ENCODE measurements around the gene TMCC3.
"Not testable (repeated sequence)": the region's sequence is repeated elsewhere in the genome, so short reads cannot be mapped to it uniquely, and the experiment has no call there.

Gene TMCC3

DNA sequence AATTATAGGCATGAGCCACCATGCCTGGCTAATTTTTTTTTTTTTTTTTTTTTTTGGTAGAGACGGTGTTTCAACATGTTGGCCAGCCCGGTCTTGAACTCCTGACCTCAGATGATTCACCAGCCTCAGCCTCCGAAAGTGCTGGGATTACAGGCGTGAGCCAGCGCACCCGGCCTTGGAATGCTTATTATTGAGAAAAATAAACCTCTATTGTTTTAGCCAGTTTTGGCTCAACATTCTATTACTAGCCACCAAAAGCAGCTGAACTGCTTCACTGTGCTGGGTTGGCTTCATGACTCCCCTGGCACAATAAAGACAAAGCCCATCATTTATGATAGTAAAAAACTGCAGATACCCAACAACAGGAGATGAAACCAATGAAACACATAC is 97.2 kb downstream of the TMCC3 start:
- no peaks in the 10 kb centered on the region for H3K9me3 ChIP-seq
- in situ Hi-C loops (cut with MboI; ENCODE audit: low sequenced_read_pairs), result no loop called here
- H3K4me3 ChIP-seq, result no peak overlapping the region
- no peaks in the 10 kb centered on the region for H3K4me1 ChIP-seq
- DNase-seq (ENCODE audit: low spot score in 2 of 2), result no peak
- no peaks in the 10 kb centered on the region for H3K36me3 ChIP-seq (replicated peaks)
- H3K27me3 ChIP-seq (ENCODE audit: low read depth), result no peaks in the 10 kb centered on the region

DNA sequence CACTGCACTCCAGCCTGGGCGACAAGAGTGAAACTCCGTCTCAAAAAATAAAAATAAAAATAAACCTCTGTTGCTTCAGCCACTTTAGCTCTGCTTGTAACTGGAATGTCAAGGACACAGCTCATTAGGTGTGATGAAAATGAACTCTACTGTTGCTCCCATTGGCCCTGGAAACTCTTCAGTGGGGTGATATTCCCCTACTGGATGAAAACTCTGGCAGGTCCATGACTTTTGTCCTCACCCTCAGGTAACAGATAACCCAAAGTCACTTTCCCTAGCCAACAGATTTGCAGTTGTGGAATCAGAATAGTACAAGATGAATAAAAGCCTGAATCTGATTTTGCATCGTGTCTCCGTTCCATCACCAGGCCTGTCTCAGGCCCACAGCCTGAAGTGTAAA is 98.5 kb downstream of the TMCC3 start:
- no peaks in the 10 kb centered on the region for H3K27me3 ChIP-seq (ENCODE audit: low read depth)
- in situ Hi-C loops (cut with MboI; ENCODE audit: low sequenced_read_pairs), result no loop called here
- no peak overlapping the region for H3K4me3 ChIP-seq
- no peak for DNase-seq (ENCODE audit: low spot score in 2 of 2)
- H3K9me3 ChIP-seq, result peaks cover 6% of the 10 kb centered on the region
- no peaks in the 10 kb centered on the region for H3K36me3 ChIP-seq (replicated peaks)
- H3K4me1 ChIP-seq, result no peaks in the 10 kb centered on the region

DNA sequence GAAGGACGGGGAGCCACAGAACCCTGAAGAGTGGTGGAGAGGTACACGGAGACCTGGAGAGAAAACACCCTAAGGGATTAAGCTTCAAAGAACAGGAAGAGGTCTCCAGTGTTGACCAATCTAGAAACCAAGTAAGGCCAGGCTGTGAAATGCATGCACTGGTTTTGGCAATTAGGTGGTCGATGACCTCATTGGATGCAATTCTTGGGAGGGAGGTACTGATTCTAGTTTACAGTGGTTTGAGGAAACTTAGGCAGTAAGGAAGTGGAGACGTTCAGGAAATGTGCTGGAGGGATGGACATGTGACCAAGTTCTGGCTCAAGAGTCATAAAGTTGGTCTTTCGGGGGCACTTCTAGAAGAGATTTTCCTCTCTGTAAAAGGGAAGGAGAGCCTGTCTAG is 99.4 kb downstream of the TMCC3 start:
- no peak for DNase-seq (ENCODE audit: low spot score in 2 of 2)
- in situ Hi-C loops (cut with MboI; ENCODE audit: low sequenced_read_pairs), result no loop called here

DNA sequence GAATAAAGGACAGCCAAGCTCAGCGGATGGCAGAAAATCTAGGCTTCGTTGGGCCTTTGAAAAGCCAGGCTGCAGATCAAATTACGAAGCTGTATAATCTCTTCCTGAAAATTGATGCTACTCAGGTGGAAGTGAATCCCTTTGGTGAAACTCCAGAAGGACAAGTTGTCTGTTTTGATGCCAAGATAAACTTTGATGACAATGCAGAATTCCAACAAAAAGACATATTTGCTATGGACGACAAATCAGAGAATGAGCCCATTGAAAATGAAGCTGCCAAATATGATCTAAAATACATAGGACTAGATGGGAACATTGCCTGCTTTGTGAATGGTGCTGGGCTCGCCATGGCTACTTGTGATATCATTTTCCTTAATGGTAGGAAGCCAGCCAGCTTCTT is 101.5 kb downstream of the TMCC3 start:
- not testable (repeated sequence) for H3K4me3 ChIP-seq; H3K36me3 ChIP-seq (replicated peaks); H3K4me1 ChIP-seq; H3K9me3 ChIP-seq; H3K27me3 ChIP-seq (ENCODE audit: low read depth); DNase-seq (ENCODE audit: low spot score in 2 of 2)
- in situ Hi-C loops (cut with MboI; ENCODE audit: low sequenced_read_pairs), result loop anchor here (5.0 to 25.0 kb wide), 4 partner anchors 213 to 988 kb away; no protein-coding TSS in a partner anchor

More for the DNA sequence above, 99.4 kb downstream of the TMCC3 start:
- Histone ChIP-seq H3K9me3 (peaks cover 6% of the 10 kb centered on the region), H3K27me3 (ENCODE audit: low read depth) (no peaks in the 10 kb centered on the region), H3K36me3 (replicated peaks) (no peaks in the 10 kb centered on the region), H3K4me3 (no peak overlapping the region), H3K4me1 (no peaks in the 10 kb centered on the region)

DNA sequence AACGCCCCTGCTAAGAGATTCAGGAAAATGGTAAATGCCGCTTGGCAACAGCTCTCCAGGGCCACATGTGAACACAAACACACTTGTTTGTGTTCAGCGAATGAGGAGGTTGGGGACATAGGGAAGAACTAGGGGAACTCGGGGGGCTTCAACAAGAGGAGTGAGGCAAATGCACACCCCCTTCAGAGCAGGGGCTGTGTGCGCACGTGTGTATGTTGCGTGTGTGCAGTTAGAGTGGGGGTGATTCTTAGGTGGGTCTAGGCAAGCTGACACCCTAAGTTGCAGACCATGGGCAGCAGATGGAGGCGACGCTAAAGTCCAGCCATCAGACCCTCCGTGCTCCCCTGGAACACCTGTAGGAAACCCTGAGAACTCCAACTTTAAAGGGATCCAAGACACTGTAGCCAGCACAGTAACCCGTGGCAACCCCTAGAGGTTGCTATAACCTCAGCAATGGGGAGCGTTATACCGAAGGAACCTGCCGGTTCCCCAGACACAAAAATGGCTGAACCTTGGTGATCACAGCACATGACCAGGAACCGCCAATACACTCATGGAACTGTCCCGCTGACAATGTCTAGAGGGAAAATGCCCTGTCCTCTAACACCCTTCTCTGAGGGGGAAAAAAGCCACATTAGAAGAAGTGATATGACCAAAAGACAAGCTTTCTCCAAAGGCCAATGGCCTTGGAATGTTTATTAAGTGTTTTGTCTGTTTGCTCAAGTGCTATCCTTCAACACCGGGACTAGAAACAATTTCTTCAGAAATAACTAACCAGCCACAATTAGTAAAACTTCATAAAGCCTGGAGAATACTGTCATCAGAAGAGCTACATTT is 104.2 kb downstream of the TMCC3 start:
- Histone ChIP-seq H3K27me3 (ENCODE audit: low read depth) (no peaks in the 10 kb centered on the region), H3K36me3 (replicated peaks) (no peaks in the 10 kb centered on the region), H3K9me3 (peaks cover 6% of the 10 kb centered on the region), H3K4me1 (no peaks in the 10 kb centered on the region), H3K4me3 (no peak overlapping the region)
- DNase-seq (ENCODE audit: low spot score in 2 of 2), result peak; percentile 51 to 71
- in situ Hi-C loops (cut with MboI; ENCODE audit: low sequenced_read_pairs), result loop anchor here (5.0 to 25.0 kb wide), 4 partner anchors 216 to 991 kb away; no protein-coding TSS in a partner anchor

DNA sequence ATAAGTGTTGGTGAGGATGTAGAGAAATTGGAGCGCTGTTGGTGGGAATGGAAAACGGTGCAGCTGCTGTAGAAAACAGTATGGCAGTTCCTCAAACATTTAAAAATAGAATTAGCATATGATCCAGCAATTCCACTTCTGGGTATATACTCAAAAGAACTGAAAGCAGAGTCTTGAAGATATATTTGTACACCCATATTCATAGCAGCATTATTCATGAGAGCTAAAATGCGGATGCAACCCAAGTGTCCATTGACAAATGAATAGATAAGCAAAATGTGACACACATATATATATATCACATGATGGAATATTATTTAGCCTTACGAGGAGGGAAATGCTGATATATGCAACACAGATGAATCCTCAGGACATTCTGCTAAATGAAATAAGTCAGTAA is 106.0 kb downstream of the TMCC3 start:
- Histone ChIP-seq H3K4me1 (no peaks in the 10 kb centered on the region), H3K9me3 (peaks cover 6% of the 10 kb centered on the region), H3K27me3 (ENCODE audit: low read depth) (no peaks in the 10 kb centered on the region), H3K4me3 (no peak overlapping the region), H3K36me3 (replicated peaks) (no peaks in the 10 kb centered on the region)
- in situ Hi-C loops (cut with MboI; ENCODE audit: low sequenced_read_pairs), result loop anchor here (10.0 to 25.0 kb wide), 3 partner anchors 330 to 993 kb away; no protein-coding TSS in a partner anchor
- DNase-seq (ENCODE audit: low spot score in 2 of 2), result no peak

DNA sequence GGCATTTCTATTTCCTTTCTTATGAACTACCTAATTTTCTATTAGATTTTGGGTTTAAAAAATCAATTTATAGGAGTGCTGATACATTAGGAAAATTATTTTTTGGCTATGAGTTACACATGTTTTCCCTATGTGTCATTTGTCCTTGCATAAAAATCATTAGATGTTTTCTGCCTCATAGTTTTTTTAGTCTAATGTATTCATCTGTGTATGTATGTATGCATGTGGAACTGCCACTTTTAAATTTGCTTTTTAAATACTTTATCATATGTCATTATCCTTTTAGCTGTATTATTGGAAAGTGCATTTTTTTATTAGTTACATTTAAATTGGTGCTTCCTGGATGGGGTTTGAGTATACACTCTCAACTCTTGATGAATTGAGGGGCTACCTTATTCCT is 112.0 kb downstream of the TMCC3 start:
- DNase-seq (ENCODE audit: low spot score in 2 of 2), result no peak
- no peaks in the 10 kb centered on the region for H3K36me3 ChIP-seq (replicated peaks)
- no peaks in the 10 kb centered on the region for H3K9me3 ChIP-seq
- no peaks in the 10 kb centered on the region for H3K27me3 ChIP-seq (ENCODE audit: low read depth)
- in situ Hi-C loops (cut with MboI; ENCODE audit: low sequenced_read_pairs), result loop anchor here (25.0 kb wide), 2 partner anchors 449 to 999 kb away; no protein-coding TSS in a partner anchor
- H3K4me1 ChIP-seq, result 0 out of 2 replicates have a peak, but pooled peaks cover under 1% of the 10 kb centered on the region
- H3K4me3 ChIP-seq, result no peak overlapping the region

DNA sequence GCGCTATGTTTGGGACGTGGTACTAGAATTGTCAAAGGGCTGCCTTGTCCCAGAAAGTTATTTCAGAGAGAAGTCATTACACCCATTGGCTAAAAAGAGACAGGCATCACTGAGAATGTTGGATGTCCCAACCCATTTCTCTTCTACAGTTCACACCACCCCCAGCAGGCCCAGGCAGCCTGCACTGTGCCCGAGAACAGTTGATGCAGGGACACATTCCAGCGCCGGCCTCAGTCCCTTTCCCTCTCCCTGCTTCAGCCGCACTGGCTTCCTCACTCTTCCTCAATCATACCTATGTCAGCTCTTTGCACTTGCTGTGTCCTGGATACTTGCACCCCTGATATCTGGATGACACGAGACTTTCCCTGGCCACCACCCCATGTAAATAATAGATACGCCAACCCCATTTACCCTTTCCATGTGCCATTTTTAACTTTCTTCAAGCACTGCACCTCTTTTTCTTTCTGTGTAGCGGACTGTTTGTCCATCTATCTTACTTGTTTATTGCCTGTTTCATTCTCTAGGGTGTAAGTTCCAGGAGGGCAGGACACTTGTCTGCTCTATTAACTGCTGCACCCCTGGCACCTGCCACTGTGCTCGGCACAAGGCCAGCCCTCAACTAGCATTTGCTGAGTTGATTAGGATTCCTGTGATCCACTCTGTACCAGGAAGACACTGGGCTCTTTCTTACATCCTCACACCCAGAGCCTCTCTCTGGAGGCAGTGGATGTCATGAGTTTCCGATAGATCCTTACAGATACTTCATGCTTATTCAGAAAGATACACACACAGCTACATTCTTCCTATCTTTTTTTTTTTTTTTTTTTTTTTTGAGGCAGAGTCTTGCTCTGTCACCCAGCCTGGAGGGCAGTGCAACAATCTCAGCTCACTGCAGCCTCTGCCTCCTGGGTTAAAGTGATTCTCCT is 114.1 kb downstream of the TMCC3 start:
- no peak for DNase-seq (ENCODE audit: low spot score in 2 of 2)
- Histone ChIP-seq H3K4me1 (peaks cover 8% of the 10 kb centered on the region), H3K27me3 (ENCODE audit: low read depth) (no peaks in the 10 kb centered on the region), H3K9me3 (no peaks in the 10 kb centered on the region), H3K4me3 (no peak overlapping the region), H3K36me3 (replicated peaks) (no peaks in the 10 kb centered on the region)
- in situ Hi-C loops (cut with MboI; ENCODE audit: low sequenced_read_pairs), result loop anchor here (25.0 kb wide), 2 partner anchors 451 to 1001 kb away; no protein-coding TSS in a partner anchor

DNA sequence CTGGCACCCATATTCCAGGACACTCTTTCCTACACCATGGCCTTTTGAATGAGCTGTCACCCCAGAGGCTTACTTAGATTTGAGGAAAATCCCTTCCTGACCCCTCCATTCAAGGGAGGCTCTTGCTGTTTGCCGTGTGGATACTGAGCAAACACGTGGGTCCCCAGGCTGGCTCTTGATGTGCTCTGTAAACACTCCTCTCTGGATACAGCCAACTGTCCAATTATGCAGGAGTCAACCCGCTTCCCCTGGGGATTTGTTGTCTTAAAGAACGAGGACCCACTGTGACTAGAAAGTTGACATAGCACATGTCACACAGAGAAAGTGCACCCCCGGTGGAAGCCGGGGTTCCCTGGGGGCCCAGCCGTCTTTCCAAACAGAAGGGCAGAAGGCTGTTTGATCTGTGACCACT is 114.8 kb downstream of the TMCC3 start:
- H3K36me3 ChIP-seq (replicated peaks), result no peaks in the 10 kb centered on the region
- no peak overlapping the region for H3K4me3 ChIP-seq
- H3K27me3 ChIP-seq (ENCODE audit: low read depth), result no peaks in the 10 kb centered on the region
- H3K4me1 ChIP-seq, result peaks cover 8% of the 10 kb centered on the region
- H3K9me3 ChIP-seq, result no peaks in the 10 kb centered on the region
- in situ Hi-C loops (cut with MboI; ENCODE audit: low sequenced_read_pairs), result loop anchor here (25.0 kb wide), 2 partner anchors 452 to 1002 kb away; no protein-coding TSS in a partner anchor
- DNase-seq (ENCODE audit: low spot score in 2 of 2), result no peak

DNA sequence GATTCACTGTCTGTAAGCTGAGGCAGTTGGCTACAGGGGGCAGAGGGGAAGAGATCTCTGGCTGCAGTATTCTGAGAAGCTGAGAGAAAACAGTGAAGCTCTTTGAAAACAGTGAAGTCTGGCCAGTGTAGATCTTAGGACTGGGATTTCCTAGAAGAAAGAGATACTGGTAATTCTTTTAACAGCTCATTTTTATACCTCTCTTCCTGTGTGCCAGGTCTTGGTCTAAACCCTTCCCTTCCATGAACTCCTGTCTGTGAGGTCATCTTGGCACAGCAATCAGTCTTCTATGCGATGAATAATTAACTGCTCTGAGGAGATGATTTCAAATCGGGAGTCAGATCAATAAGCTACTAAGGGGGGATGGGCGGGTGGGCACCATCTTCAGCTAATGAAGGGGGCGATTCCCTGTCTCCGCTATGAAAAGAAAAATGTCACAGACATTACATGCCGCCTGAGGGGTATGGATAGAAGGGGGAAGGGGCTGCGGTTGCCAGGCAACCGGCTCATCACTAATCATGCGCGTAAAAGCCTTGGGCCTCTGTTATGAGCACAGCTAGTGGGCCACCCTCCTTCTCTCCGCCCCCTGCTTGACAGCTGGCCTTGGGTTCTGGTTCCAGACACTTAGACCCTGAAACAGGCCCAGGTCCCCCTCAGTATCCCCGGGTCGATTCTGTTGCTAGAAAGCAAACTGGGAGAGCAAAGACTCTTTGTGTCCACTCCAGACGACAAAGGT is 115.4 kb downstream of the TMCC3 start:
- H3K36me3 ChIP-seq (replicated peaks), result no peaks in the 10 kb centered on the region
- peaks cover 8% of the 10 kb centered on the region for H3K4me1 ChIP-seq
- in situ Hi-C loops (cut with MboI; ENCODE audit: low sequenced_read_pairs), result loop anchor here (5.0 to 25.0 kb wide), 3 partner anchors 398 to 1002 kb away; no protein-coding TSS in a partner anchor
- no peaks in the 10 kb centered on the region for H3K9me3 ChIP-seq
- no peak for DNase-seq (ENCODE audit: low spot score in 2 of 2)
- no peaks in the 10 kb centered on the region for H3K27me3 ChIP-seq (ENCODE audit: low read depth)
- no peak overlapping the region for H3K4me3 ChIP-seq

DNA sequence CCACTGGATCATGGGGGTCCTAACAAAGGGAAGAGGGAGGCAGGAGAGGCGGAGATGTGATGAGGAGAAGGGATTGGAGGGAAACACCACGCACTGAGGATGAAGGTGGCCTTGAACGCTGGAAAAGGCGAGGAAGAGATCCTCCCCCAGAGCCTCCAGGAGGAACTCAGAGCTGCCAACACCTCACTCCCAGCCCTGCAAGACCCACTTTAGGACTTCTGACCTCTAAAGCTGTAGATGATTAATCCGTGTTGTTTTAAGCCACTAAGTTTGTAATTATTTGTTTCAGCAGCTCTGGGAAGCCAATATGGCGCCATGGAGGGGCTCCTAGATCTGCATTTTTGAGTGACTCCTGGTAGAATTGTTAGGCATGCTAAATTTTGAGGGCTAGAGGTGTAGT is 116.1 kb downstream of the TMCC3 start:
- Histone ChIP-seq H3K27me3 (ENCODE audit: low read depth) (no peaks in the 10 kb centered on the region), H3K4me3 (no peak overlapping the region), H3K4me1 (peaks cover 8% of the 10 kb centered on the region), H3K9me3 (no peaks in the 10 kb centered on the region), H3K36me3 (replicated peaks) (no peaks in the 10 kb centered on the region)
- no peak for DNase-seq (ENCODE audit: low spot score in 2 of 2)
- in situ Hi-C loops (cut with MboI; ENCODE audit: low sequenced_read_pairs), result loop anchor here (5.0 to 25.0 kb wide), 3 partner anchors 397 to 1003 kb away; no protein-coding TSS in a partner anchor

DNA sequence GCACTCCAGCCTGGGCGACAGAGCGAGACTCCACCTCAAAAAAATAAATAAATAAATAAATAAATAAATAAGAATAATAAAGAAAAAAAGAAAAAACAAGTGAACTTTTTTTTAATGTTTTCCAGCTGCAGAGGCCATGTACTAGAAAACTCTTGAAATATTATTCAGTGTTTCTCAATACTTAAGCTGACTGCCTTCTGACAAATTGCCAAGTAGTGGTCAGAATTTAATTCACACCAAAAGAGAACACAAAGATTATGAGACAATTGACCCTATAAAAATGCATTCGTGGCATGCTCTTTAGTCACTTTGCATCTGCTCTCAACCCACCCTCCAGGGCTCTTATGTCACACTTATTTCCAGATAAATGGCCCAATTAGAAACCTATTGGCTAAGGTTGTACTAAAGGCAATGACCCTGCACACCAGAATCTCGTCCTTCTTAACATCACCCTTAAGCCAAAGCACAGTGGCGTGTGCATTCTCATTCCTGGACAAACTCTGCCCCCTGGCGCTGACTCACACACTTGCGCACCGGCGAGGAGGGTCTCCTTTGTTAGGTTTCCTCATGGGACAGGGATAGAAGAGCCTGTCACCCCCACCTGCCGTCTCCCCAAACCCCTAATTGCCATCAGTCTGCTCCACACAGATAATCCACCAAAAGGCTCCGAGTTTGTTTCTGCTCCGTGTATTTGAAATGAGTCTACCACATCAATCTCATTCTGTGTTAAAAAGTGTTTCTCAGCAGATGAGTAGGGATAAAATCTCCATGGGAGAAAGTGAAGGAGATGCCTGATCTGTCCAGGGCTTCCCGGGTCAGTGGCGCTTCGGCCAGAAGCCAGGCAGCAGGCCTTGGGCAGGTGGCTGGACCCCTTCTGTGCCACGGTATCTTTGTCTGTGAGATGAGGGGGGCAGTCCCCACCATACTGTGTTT is 117.6 kb downstream of the TMCC3 start:
- Histone ChIP-seq H3K4me3 (no peak overlapping the region), H3K4me1 (peaks cover 8% of the 10 kb centered on the region), H3K36me3 (replicated peaks) (no peaks in the 10 kb centered on the region), H3K9me3 (no peaks in the 10 kb centered on the region), H3K27me3 (ENCODE audit: low read depth) (no peaks in the 10 kb centered on the region)
- peak; percentile 84 to 91 for DNase-seq (ENCODE audit: low spot score in 2 of 2)
- in situ Hi-C loops (cut with MboI; ENCODE audit: low sequenced_read_pairs), result loop anchor here (5.0 to 25.0 kb wide), 3 partner anchors 395 to 1005 kb away; no protein-coding TSS in a partner anchor
